DOHH2 (cell line): ENCODE measurements around the gene SEZ6.

ENCODE experiments used
- H3F3A ChIP-seq: fragments of 200-600 bp; sonication (generic), shearing (Covaris generic); 2 replicates; pipeline ENCODE4 v1.6.0; 2016; ENCODE audit warnings: antibody characterized with exemption, mild to moderate bottlenecking; ENCODE audit not compliant: control insufficient read depth, insufficient read depth
- H3K27ac ChIP-seq: fragments of 200-600 bp; sonication (generic); 2 replicates; pipeline ENCODE4 v1.5.1; 2014; ENCODE audit warnings: low read depth, mild to moderate bottlenecking, low read length, moderate library complexity
- H3K27me3 ChIP-seq: fragments of 200-600 bp; sonication (generic); 2 replicates; pipeline ENCODE4 v1.6.1; 2014; ENCODE audit warnings: mild to moderate bottlenecking, low read length, mixed read lengths; ENCODE audit not compliant: control insufficient read depth
- H3K36me3 ChIP-seq: fragments of 200-600 bp; sonication (generic); 2 replicates; pipeline ENCODE4 v1.6.1; 2014; ENCODE audit warnings: mild to moderate bottlenecking, low read length, moderate library complexity, mixed read lengths; ENCODE audit not compliant: control insufficient read depth
- H3K4me1 ChIP-seq: fragments of 200-600 bp; sonication (generic); 2 replicates; pipeline ENCODE4 v1.6.1; 2014; ENCODE audit warnings: mild to moderate bottlenecking, low read length, mixed read lengths; ENCODE audit not compliant: control insufficient read depth
- H3K4me2 ChIP-seq: fragments of 200-600 bp; sonication (generic); 2 replicates; pipeline ENCODE4 v1.6.0; 2014; ENCODE audit warnings: mild to moderate bottlenecking, low read length, moderate library complexity
- H3K4me3 ChIP-seq: fragments of 200-600 bp; sonication (generic); 2 replicates; pipeline ENCODE4 v1.5.1; 2014; ENCODE audit warnings: mild to moderate bottlenecking, low read length, mixed read lengths
- H3K79me2 ChIP-seq: fragments of 200-600 bp; sonication (generic); 2 replicates; pipeline ENCODE4 v1.6.1; 2014; ENCODE audit warnings: mild to moderate bottlenecking, low read length, mixed read lengths; ENCODE audit not compliant: control insufficient read depth
- H3K9me2 ChIP-seq: fragments of 200-600 bp; sonication (generic); replicated peaks from 2 replicates; pipeline ENCODE4 v1.6.1; 2014; ENCODE audit warnings: mild to moderate bottlenecking, low read length, mixed read lengths; ENCODE audit not compliant: control insufficient read depth
- H3K9me3 ChIP-seq: fragments of 200-600 bp; sonication (generic); 2 replicates; pipeline ENCODE4 v1.6.1; 2014; ENCODE audit warnings: antibody characterized with exemption, low read length, mixed read lengths; ENCODE audit not compliant: control insufficient read depth, insufficient read depth
- H4K20me1 ChIP-seq: fragments of 200-600 bp; sonication (generic); 2 replicates; pipeline ENCODE4 v1.6.0; 2014; ENCODE audit warnings: low read depth, mild to moderate bottlenecking, antibody characterized with exemption, low read length, moderate library complexity; ENCODE audit not compliant: control insufficient read depth, insufficient read depth
- EZH2phosphoT487 ChIP-seq: fragments of 200-600 bp; sonication (generic); IDR thresholded peaks from 2 replicates; pipeline ENCODE4 v1.6.1; 2017; ENCODE audit warnings: borderline replicate concordance, mild to moderate bottlenecking, antibody characterized with exemption, low read length, moderate library complexity, mixed read lengths
- TF ChIP-seq, protein P1 (sequence below): fragments of 200-600 bp; sonication (generic); IDR thresholded peaks from one replicate; pipeline ENCODE4 v1.5.1; 2014; ENCODE audit warnings: antibody characterized with exemption, mild to moderate bottlenecking, low read depth, low read length; ENCODE audit not compliant: poor library complexity, severe bottlenecking

The SEZ6 gene

DNA sequence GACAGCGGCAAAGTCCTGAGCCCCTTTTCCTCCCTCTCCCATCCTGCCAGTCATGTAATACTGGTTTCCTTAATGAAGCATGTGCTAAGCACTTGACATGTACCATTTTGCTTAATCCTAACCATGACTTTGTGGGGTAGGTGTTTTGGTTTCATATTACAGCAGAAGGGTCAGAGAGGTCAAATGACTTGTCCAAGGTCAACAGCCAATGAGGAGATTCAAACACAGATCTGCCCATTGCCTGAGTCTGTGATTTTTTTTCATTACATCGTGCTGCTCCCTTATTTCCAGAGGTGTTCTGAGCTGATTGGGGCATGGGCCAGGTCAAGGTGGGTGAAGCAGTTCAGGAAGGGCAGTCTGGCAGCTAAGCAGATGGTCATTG is 36.9 kb downstream of the SEZ6 start:
- Histone ChIP-seq H3K4me1 (peaks cover 22% of the 10 kb centered on the region), H3K4me3 (no peak overlapping the region), H3K4me2 (no peak overlapping the region), H4K20me1 (no peaks in the 10 kb centered on the region; the same call in 1 of the 2 replicates), H3K27me3 (peaks cover 7% of the 10 kb centered on the region), H3K27ac (no peak overlapping the region), H3K9me3 (no peaks in the 10 kb centered on the region), H3K79me2 (no peaks in the 10 kb centered on the region), H3K9me2 (no peaks in the 10 kb centered on the region), H3F3A (no peaks in the 10 kb centered on the region), H3K36me3 (no peaks in the 10 kb centered on the region)
- no peak for TF ChIP-seq EZH2phosphoT487
- TF ChIP-seq, protein P1, sequence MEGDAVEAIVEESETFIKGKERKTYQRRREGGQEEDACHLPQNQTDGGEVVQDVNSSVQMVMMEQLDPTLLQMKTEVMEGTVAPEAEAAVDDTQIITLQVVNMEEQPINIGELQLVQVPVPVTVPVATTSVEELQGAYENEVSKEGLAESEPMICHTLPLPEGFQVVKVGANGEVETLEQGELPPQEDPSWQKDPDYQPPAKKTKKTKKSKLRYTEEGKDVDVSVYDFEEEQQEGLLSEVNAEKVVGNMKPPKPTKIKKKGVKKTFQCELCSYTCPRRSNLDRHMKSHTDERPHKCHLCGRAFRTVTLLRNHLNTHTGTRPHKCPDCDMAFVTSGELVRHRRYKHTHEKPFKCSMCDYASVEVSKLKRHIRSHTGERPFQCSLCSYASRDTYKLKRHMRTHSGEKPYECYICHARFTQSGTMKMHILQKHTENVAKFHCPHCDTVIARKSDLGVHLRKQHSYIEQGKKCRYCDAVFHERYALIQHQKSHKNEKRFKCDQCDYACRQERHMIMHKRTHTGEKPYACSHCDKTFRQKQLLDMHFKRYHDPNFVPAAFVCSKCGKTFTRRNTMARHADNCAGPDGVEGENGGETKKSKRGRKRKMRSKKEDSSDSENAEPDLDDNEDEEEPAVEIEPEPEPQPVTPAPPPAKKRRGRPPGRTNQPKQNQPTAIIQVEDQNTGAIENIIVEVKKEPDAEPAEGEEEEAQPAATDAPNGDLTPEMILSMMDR = no peak

DNA sequence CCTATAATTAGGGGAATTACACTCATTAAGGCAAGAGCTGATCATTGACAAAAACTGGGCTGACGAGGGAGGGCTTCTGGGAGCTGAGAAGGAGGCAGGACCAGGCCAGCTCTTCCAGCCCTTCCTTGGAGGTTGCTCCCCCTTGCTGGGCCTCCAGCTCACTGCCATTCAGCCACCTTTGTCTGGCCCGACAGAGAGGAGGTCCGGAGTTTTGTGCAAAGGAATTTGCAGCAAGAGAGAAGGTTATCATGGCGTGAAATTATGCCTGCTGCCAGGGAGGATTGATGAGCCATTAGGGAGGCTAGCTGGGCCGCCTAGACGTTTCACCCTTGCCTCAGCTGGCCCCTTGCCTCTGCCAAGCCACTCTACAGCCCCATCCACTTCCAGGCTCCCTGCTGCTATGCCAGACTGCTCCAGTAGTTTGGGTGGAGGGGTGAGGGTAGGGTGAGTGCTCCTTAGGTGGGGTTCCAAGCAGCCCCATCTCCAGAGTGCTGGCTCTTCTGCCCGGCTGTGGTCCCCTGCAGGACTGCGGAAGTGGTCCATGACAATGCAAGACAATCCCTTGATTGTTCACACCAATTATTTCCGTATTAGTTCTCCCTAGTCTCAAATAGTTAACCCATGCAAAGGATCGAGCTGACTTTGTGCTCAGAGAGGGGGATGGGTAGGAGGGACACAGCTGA is 37.5 kb downstream of the SEZ6 start:
- no peaks in the 10 kb centered on the region for H3K9me3 ChIP-seq
- TF ChIP-seq, protein P1 = no peak
- no peak for TF ChIP-seq EZH2phosphoT487
- H3K4me3 ChIP-seq = no peak overlapping the region
- no peak overlapping the region for H3K4me2 ChIP-seq
- no peaks in the 10 kb centered on the region for H3F3A ChIP-seq
- no peaks in the 10 kb centered on the region for H3K36me3 ChIP-seq
- no peaks in the 10 kb centered on the region for H3K79me2 ChIP-seq
- no peaks in the 10 kb centered on the region for H3K9me2 ChIP-seq
- H3K4me1 ChIP-seq = peaks cover 22% of the 10 kb centered on the region
- no peak overlapping the region for H3K27ac ChIP-seq
- peaks cover 13% of the 10 kb centered on the region for H3K27me3 ChIP-seq
- no peaks in the 10 kb centered on the region; the same call in 1 of the 2 replicates for H4K20me1 ChIP-seq

DNA sequence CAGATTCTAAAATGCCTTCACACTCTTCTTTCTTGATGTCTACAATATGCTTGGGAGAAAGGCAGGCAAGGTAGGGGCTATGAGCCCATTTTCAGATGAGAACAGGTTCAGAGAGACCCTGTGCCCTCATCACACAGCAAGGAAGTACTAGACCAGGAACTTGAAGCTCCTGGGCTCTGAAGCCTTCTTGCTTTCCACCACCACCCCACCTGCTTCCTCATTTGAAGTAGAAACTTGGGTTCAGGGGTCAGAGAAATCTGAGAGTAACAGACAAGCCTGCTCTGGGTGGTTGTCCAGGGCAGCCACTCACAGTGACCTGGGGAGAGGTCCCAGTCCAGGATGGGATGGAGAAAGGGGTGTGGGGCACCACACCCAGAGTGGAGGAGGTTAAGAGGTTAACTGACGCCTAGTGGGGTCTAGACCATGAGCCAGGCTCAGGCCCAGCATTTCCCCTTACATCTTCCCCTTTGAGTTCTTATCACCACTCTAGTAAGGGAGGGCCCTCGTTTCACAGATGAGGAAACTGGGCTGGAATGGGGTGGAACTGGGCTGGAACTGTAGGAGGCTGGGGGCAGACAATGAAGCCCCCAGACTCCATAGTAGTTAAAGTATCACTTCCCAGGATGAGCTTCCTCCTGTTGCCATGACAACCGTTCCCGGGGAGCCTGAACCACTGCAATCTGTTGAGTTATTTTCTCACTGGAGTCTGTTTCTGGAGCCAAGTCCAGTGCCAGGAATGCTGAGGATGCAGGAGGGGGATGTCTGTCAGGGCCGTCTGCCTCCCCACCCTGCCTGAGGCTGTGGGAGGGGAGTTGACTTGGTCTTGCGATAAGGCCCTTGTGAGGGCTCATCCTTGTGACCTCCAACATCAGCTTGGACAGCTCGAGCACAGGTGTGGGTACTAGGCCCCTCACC is 38.4 kb downstream of the SEZ6 start:
- Histone ChIP-seq H3K9me2 (no peaks in the 10 kb centered on the region), H3K4me2 (no peak overlapping the region), H3K4me3 (no peak overlapping the region), H3K79me2 (no peaks in the 10 kb centered on the region), H3K4me1 (peaks cover 22% of the 10 kb centered on the region), H3K27ac (no peak overlapping the region), H3F3A (no peaks in the 10 kb centered on the region), H4K20me1 (no peaks in the 10 kb centered on the region; the same call in 1 of the 2 replicates), H3K27me3 (peaks cover 12% of the 10 kb centered on the region), H3K36me3 (no peaks in the 10 kb centered on the region), H3K9me3 (no peaks in the 10 kb centered on the region)
- no peak for TF ChIP-seq EZH2phosphoT487
- TF ChIP-seq, protein P1 = no peak
